B cell (primary cell): ENCODE measurements around the gene EIPR1. TPM values are rescaled to one million over a fixed set of nuclear protein-coding genes. Genes with fewer than 3 reads are reported as not detected.

ENCODE experiments used
- ATAC-seq: fragments of 200-7000 bp; cut with Tn5 transposase; one replicate; pipeline ENCODE4 v1.10.0; 2021; ENCODE audit warnings: low read depth, mild to moderate bottlenecking, moderate number of reproducible peaks, moderate library complexity
- CTCF ChIA-PET: fragments of 350-600 bp; sonication (Branson Sonifier 250); formaldehyde crosslinking; loops from one replicate; lab custom pipeline; 2021; ENCODE audit warnings: antibody characterized with exemption, inconsistent platforms; lab: Charles Lee
- POLR2A ChIA-PET: fragments of 350-600 bp; sonication (Branson Sonifier 250); formaldehyde crosslinking; loops from one replicate; lab custom pipeline; 2021; ENCODE audit warnings: antibody characterized with exemption; lab: Charles Lee
- DNase-seq: peaks from one replicate; pipeline ENCODE4 v3.0.0; 2013
- H2AFZ ChIP-seq: 2 replicates; pipeline ENCODE4 v1.6.1; 2012; ENCODE audit warnings: mild to moderate bottlenecking, low read depth, low read length; ENCODE audit not compliant: insufficient read depth, poor library complexity, severe bottlenecking
- H3K27ac ChIP-seq, 2 donors: 1 replicate in 1 of 2; 2 replicates in 1 of 2; pipeline ENCODE4 v1.5.1; 2012 to 2013; ENCODE audit warnings: low read length in 2 of 2, mild to moderate bottlenecking in 2 of 2, moderate library complexity in 1 of 2
- H3K27me3 ChIP-seq, 4 experiments: fragments of 200-600 bp in 1 of 4; sonication (generic) in 1 of 4; replicated peaks in 1 of 4; 1 replicate in 2 of 4; 2 replicates in 2 of 4; pipeline versions ENCODE4 v1.6.1 to v1.7.0; 2013 to 2016; ENCODE audit warnings: low read length in 3 of 4, mild to moderate bottlenecking in 2 of 4, mixed read lengths in 1 of 4, moderate library complexity in 1 of 4; ENCODE audit not compliant: insufficient read depth in 4 of 4, control insufficient read depth in 3 of 4; ENCODE audit errors: control extremely low read depth in 1 of 4
- H3K36me3 ChIP-seq, 2 experiments: replicated peaks in 1 of 2; 1 replicate in 1 of 2; 2 replicates in 1 of 2; pipeline versions ENCODE4 v1.6.1 to v1.7.1; 2013; ENCODE audit warnings: low read length in 1 of 2; ENCODE audit not compliant: insufficient read depth in 2 of 2, control insufficient read depth in 1 of 2; ENCODE audit errors: control extremely low read depth in 1 of 2, extremely low read depth in 1 of 2
- H3K4me1 ChIP-seq, 2 donors: fragments of 200-600 bp in 1 of 2; sonication (generic) in 1 of 2; 1 replicate in 1 of 2; 2 replicates in 1 of 2; pipeline versions ENCODE4 v1.5.1 to v1.6.1; 2013 to 2017; ENCODE audit warnings: low read length in 2 of 2; ENCODE audit not compliant: control insufficient read depth in 2 of 2, insufficient read depth in 2 of 2
- H3K4me2 ChIP-seq: replicated peaks from 2 replicates; pipeline ENCODE3; 2012; ENCODE audit warnings: mild to moderate bottlenecking, low read depth, low read length; ENCODE audit not compliant: poor library complexity, severe bottlenecking
- H3K4me3 ChIP-seq, 5 experiments: fragments of 200-600 bp in 1 of 5; sonication (generic) in 1 of 5; 1 replicate in 3 of 5; 2 replicates in 2 of 5; pipeline versions ENCODE4 v1.5.1 to v1.7.0; 2011 to 2016; ENCODE audit warnings: low read length in 4 of 5, mild to moderate bottlenecking in 4 of 5, low read depth in 2 of 5, control low read depth in 1 of 5, moderate library complexity in 1 of 5; ENCODE audit not compliant: insufficient read depth in 1 of 5; ENCODE audit errors: control extremely low read depth in 1 of 5, extremely low read depth in 1 of 5
- H3K79me2 ChIP-seq: fragments of 200-600 bp; sonication (generic); one replicate; pipeline ENCODE4 v1.6.0; 2016; ENCODE audit warnings: low read length; ENCODE audit not compliant: control insufficient read depth, insufficient read depth
- H3K9ac ChIP-seq: fragments of 200-600 bp; sonication (generic); 2 replicates; pipeline ENCODE4 v1.6.1; 2017; ENCODE audit warnings: mild to moderate bottlenecking, low read length, moderate library complexity
- H3K9me3 ChIP-seq, 3 donors: one replicate each; pipeline versions ENCODE4 v1.6.1 to v1.7.1; 2013; ENCODE audit warnings: low read length in 2 of 3; ENCODE audit not compliant: control insufficient read depth in 2 of 3, insufficient read depth in 1 of 3; ENCODE audit errors: control extremely low read depth in 1 of 3
- H4K20me1 ChIP-seq: 2 replicates; pipeline ENCODE4 v1.6.0; 2012; ENCODE audit warnings: mild to moderate bottlenecking, low read length; ENCODE audit not compliant: insufficient read depth, control insufficient read depth, poor library complexity, severe bottlenecking
- H3K27ac Mint-ChIP-seq: one replicate; pipeline ENCODE4 v1.8.0; 2021; ENCODE audit warnings: mixed read lengths
- H3K27me3 Mint-ChIP-seq: one replicate; pipeline ENCODE4 v1.8.0; 2021; ENCODE audit warnings: mixed read lengths
- H3K4me1 Mint-ChIP-seq: one replicate; pipeline ENCODE4 v1.8.0; 2021; ENCODE audit warnings: mixed read lengths
- H3K4me3 Mint-ChIP-seq: one replicate; pipeline ENCODE4 v1.8.0; 2021; ENCODE audit warnings: mixed read lengths
- H3K9me3 Mint-ChIP-seq: one replicate; pipeline ENCODE4 v1.8.0; 2022; ENCODE audit warnings: mixed read lengths; ENCODE audit not compliant: insufficient read depth
- CTCF ChIP-seq: fragments of 200-600 bp; IDR thresholded peaks from one replicate; pipeline ENCODE4 v1.8.0; 2022; ENCODE audit warnings: antibody characterized with exemption, mild to moderate bottlenecking
- EZH2 ChIP-seq: IDR thresholded peaks from 2 replicates; pipeline ENCODE4 v1.6.1; 2012; ENCODE audit warnings: borderline replicate concordance, low read depth, mild to moderate bottlenecking, moderate library complexity, low read length; ENCODE audit not compliant: insufficient read depth, poor library complexity, severe bottlenecking
- WGBS: methylation state at CpG from one replicate; pipeline ENCODE4 v1.1.5; 2013; ENCODE audit warnings: missing lambda C conversion rate; ENCODE audit not compliant: insufficient coverage; 5-methylcytosine and 5-hydroxymethylcytosine counted together
- intact Hi-C: fragments of 100-400 bp; cut with micrococcal nuclease; formaldehyde crosslinking; loops from one replicate; pipeline ENCODE4 v1.10.0; 2022
- polyA plus RNA-seq: library from polyadenylated mRNA; depleted of rRNA; stranded (reverse); fragments of >200 nt; gene quantifications from 2 replicates; pipeline ENCODE4 v1.2.3, GENCODE V29; 2012
- total RNA-seq, 2 donors: library from RNA; stranded (reverse); fragments of 120-200 nt in 1 of 2; gene quantifications; 1 replicate in 1 of 2; 2 replicates in 1 of 2; pipeline versions ENCODE4 v1.2.3 to v1.2.4, GENCODE V29; 2013 to 2022

The EIPR1 gene
- total and polyA plus RNA-seq, 2 donors (not counting 1 experiment from before 2014, with no cell fraction given) = 31.8 to 37.0 TPM

DNA sequence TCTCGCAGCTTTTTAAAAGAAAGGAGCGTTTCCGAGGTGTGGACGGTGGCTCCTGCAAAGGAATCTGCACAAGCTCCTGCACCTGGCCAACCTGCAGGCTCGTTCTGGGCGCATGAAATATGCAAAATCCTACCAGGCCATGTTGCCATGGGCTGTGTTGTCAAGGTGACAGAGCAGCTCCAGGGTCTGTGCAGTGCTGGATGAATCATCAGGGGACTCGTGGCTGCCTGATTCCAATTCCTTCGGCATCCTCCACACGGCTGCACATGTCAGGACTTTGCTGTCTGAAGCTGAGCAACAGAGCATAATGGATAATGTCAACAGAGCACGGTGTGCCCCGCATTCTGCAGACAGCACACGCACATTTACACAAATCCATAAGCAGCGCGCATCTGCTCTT lies 120.5 kb downstream of the EIPR1 start:
- Histone ChIP-seq H3K79me2 (no peaks in the 10 kb centered on the region), H3K36me3 (peaks cover 0 to 4% of the 10 kb centered on the region in 2 experiments), H3K27ac (peak overlapping the region in 1 of 2 donors; percentile 23), H3K4me1 (peaks cover 42 to 45% of the 10 kb centered on the region in 2 donors), H4K20me1 (no peaks in the 10 kb centered on the region), H3K9ac (no peak overlapping the region), H3K4me2 (peak overlapping the region; percentile 56), H3K9me3 (no peaks in the 10 kb centered on the region), H2AFZ (no peak overlapping the region), H3K4me3 (no peak overlapping the region), H3K27me3 (no peaks in the 10 kb centered on the region)
- Mint-ChIP-seq H3K4me1 (peaks cover 53% of the 10 kb centered on the region), H3K9me3 (no peaks in the 10 kb centered on the region), H3K27me3 (no peaks in the 10 kb centered on the region), H3K4me3 (peak overlapping the region; percentile 11), H3K27ac (no peak overlapping the region)
- no peak for ATAC-seq
- TF ChIP-seq EZH2 (no peak), CTCF (no peak)
- POLR2A ChIA-PET = no interaction called here
- WGBS = 48% methylated on average over 14 of the region's 14 CpGs
- CTCF ChIA-PET = no interaction called here
- no peak for DNase-seq
- intact Hi-C loops = no loop called here

- no peak overlapping the region for H3K4me3 Mint-ChIP-seq
- Histone ChIP-seq H3K9ac (no peak overlapping the region), H3K79me2 (no peaks in the 10 kb centered on the region), H3K27ac (no peak overlapping the region), H2AFZ (no peak overlapping the region), H3K4me2 (peak overlapping the region; percentile 56), H3K9me3 (no peaks in the 10 kb centered on the region), H3K4me1 (peaks cover 42 to 45% of the 10 kb centered on the region in 2 donors), H3K4me3 (no peak overlapping the region), H4K20me1 (no peaks in the 10 kb centered on the region), H3K27me3 (no peaks in the 10 kb centered on the region), H3K36me3 (peaks cover 0 to 7% of the 10 kb centered on the region in 2 experiments)
- DNase-seq = no peak
- no peak for ATAC-seq
- no peaks in the 10 kb centered on the region for H3K9me3 Mint-ChIP-seq
- intact Hi-C loops = no loop called here
- POLR2A ChIA-PET = no interaction called here
- peaks cover 53% of the 10 kb centered on the region for H3K4me1 Mint-ChIP-seq
- no peak overlapping the region for H3K27ac Mint-ChIP-seq
- H3K27me3 Mint-ChIP-seq = no peaks in the 10 kb centered on the region
- TF ChIP-seq CTCF (no peak), EZH2 (no peak)
- 95% methylated on average over 11 of the region's 13 CpGs for WGBS
- CTCF ChIA-PET = no interaction called here
Measured at GRCh38 chr2:3256605-3257004, 121.0 kb downstream of the EIPR1 start.
